Measurements from ENCODE around the gene TWIST2.

DNA sequence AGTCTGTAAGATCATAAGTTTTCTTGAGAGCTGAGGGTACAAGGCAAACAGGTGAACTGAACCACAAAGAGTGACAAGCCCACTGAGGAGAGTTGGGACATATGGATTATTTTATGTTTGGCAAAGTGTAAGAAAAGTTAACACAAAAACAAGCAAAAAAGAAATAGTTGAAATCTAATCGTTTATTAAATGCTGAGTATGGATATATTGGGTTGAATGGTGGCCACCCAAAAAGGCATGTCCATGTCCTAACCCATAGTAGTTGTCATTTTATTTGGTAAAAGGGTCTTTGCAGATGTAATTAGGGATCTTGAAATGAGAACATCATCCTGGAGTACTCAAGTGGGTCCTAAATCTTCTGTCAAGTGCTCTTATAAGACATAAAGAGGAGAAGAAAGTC lies 24.9 kb upstream of the TWIST2 start:
- no peak for TF ChIP-seq EZH2 (IDR thresholded peaks at IDR 0.05; ENCODE audit: low read depth)
- TF ChIP-seq, protein P1, sequence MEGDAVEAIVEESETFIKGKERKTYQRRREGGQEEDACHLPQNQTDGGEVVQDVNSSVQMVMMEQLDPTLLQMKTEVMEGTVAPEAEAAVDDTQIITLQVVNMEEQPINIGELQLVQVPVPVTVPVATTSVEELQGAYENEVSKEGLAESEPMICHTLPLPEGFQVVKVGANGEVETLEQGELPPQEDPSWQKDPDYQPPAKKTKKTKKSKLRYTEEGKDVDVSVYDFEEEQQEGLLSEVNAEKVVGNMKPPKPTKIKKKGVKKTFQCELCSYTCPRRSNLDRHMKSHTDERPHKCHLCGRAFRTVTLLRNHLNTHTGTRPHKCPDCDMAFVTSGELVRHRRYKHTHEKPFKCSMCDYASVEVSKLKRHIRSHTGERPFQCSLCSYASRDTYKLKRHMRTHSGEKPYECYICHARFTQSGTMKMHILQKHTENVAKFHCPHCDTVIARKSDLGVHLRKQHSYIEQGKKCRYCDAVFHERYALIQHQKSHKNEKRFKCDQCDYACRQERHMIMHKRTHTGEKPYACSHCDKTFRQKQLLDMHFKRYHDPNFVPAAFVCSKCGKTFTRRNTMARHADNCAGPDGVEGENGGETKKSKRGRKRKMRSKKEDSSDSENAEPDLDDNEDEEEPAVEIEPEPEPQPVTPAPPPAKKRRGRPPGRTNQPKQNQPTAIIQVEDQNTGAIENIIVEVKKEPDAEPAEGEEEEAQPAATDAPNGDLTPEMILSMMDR (conservative IDR thresholded peaks at IDR 0.05), result no peak
